Bronchial epithelial cell (primary cell): ENCODE results near the gene PCTP. TPM values are rescaled to one million over a fixed set of nuclear protein-coding genes. Genes with fewer than 3 reads are reported as not detected.

Experiments used
- DNase-seq: peaks from one replicate; pipeline ENCODE4 v3.0.0-alpha.2; 2010; ENCODE audit warnings: low read depth
- FAIRE-seq: peaks from 2 replicates; lab custom pipeline; 2011; peaks lifted over from hg19 to GRCh38; lab: Jason Lieb, UNC
- H3K27me3 ChIP-seq: 2 replicates; pipeline ENCODE4 v1.5.1; 2011; ENCODE audit warnings: low read length; ENCODE audit not compliant: control insufficient read depth, insufficient read depth
- H3K36me3 ChIP-seq: 2 replicates; pipeline ENCODE4 v1.5.1; 2011; ENCODE audit warnings: low read length; ENCODE audit not compliant: control insufficient read depth, insufficient read depth
- H3K4me3 ChIP-seq: 2 replicates; pipeline ENCODE4 v1.5.1; 2011; ENCODE audit warnings: mild to moderate bottlenecking, low read depth, low read length, control low read depth
- CTCF ChIP-seq: IDR thresholded peaks from 2 replicates; pipeline ENCODE4 v1.5.1; 2011; ENCODE audit warnings: mild to moderate bottlenecking, moderate library complexity, low read length, control low read depth, inconsistent platforms; ENCODE audit not compliant: insufficient read depth, severe bottlenecking
- total RNA-seq: library from RNA; depleted of rRNA; stranded (reverse); fragments of >200 nt; gene quantifications from 2 replicates; pipeline ENCODE4 v1.2.1, GENCODE V29; 2014

PCTP gene
- total RNA-seq, 1 donor from 2014 or later = 8.4 TPM

GRCh38 chr17:55743103-55743679 is 7.7 kb upstream of the PCTP start:
- Histone ChIP-seq H3K36me3 (no peaks in the 10 kb centered on the region), H3K4me3 (no peak overlapping the region), H3K27me3 (no peaks in the 10 kb centered on the region)
- no peak for TF ChIP-seq CTCF
- DNase-seq = peak; percentile 93
- FAIRE-seq = no peak

GRCh38 chr17:55745258-55745657 is 5.6 kb upstream of the PCTP start:
- H3K4me3 ChIP-seq = no peak overlapping the region
- FAIRE-seq (no peak), DNase-seq (no peak)
- no peak for TF ChIP-seq CTCF
- no peaks in the 10 kb centered on the region for H3K36me3 ChIP-seq
- no peaks in the 10 kb centered on the region for H3K27me3 ChIP-seq

- Histone ChIP-seq H3K36me3 (no peaks in the 10 kb centered on the region), H3K27me3 (no peaks in the 10 kb centered on the region), H3K4me3 (no peak overlapping the region)
- no peak for TF ChIP-seq CTCF
- DNase-seq (no peak), FAIRE-seq (no peak)
Observed at GRCh38 chr17:55746466-55746865, 4.4 kb upstream of the PCTP start.

GRCh38 chr17:55747209-55747608 is 3.6 kb upstream of the PCTP start:
- no peak for DNase-seq
- Histone ChIP-seq H3K36me3 (no peaks in the 10 kb centered on the region), H3K27me3 (no peaks in the 10 kb centered on the region), H3K4me3 (no peak overlapping the region)
- TF ChIP-seq CTCF = no peak
- no peak for FAIRE-seq

- DNase-seq = no peak
- no peaks in the 10 kb centered on the region for H3K36me3 ChIP-seq
- no peak for TF ChIP-seq CTCF
- H3K27me3 ChIP-seq = no peaks in the 10 kb centered on the region
- no peak overlapping the region for H3K4me3 ChIP-seq
- FAIRE-seq = no peak
Observed at GRCh38 chr17:55748841-55749240, 2.0 kb upstream of the PCTP start.

- no peaks in the 10 kb centered on the region for H3K27me3 ChIP-seq
- no peak for FAIRE-seq
Observed at GRCh38 chr17:55749985-55750384, 866 bp upstream of the PCTP start.

More at GRCh38 chr17:55749985-55750384, 866 bp upstream of the PCTP start:
- DNase-seq = no peak
- H3K36me3 ChIP-seq = no peaks in the 10 kb centered on the region
- no peak for TF ChIP-seq CTCF
- H3K4me3 ChIP-seq = no peak overlapping the region
